ENCODE measurements around the gene LEF1. TPM values are rescaled to one million over a fixed set of nuclear protein-coding genes. Genes with fewer than 3 reads are reported as not detected.

The LEF1 gene
- total RNA-seq, 1 donor from 2014 or later: 4.3 TPM

DNA sequence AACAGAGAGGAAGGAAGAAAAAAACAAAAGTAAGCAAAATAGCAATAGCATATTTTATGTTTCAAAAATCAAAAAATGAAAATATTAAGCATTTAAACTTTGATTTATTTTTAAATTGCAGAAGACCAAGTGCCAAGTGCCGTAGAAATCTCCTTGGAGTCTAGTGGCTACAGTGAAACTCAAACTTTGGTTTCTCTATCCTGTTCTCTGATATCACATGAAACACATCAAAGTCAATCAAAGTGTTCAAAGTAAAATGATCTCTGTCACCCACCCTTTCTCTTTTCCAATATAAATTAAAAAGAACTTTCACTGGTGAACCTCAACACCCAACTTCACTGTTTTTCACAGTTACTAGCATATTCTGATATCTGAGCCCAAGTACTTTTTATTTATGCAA, 98.0 kb downstream of the LEF1 start:
- no peaks in the 10 kb centered on the region for H3K27me3 ChIP-seq (ENCODE audit: low read depth)
- H3K36me3 ChIP-seq: no peaks in the 10 kb centered on the region
- ATAC-seq (no peak), DNase-seq (no peak)
- H3K9me3 ChIP-seq: no peaks in the 10 kb centered on the region
- H3K4me1 ChIP-seq: no peaks in the 10 kb centered on the region
- no peak overlapping the region for H3K4me3 ChIP-seq
- TF ChIP-seq, protein P1, sequence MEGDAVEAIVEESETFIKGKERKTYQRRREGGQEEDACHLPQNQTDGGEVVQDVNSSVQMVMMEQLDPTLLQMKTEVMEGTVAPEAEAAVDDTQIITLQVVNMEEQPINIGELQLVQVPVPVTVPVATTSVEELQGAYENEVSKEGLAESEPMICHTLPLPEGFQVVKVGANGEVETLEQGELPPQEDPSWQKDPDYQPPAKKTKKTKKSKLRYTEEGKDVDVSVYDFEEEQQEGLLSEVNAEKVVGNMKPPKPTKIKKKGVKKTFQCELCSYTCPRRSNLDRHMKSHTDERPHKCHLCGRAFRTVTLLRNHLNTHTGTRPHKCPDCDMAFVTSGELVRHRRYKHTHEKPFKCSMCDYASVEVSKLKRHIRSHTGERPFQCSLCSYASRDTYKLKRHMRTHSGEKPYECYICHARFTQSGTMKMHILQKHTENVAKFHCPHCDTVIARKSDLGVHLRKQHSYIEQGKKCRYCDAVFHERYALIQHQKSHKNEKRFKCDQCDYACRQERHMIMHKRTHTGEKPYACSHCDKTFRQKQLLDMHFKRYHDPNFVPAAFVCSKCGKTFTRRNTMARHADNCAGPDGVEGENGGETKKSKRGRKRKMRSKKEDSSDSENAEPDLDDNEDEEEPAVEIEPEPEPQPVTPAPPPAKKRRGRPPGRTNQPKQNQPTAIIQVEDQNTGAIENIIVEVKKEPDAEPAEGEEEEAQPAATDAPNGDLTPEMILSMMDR (IDR thresholded peaks at IDR 0.05): no peak
- intact Hi-C loops (cut with DNase I): no loop called here
- H3K27ac ChIP-seq: no peak overlapping the region

DNA sequence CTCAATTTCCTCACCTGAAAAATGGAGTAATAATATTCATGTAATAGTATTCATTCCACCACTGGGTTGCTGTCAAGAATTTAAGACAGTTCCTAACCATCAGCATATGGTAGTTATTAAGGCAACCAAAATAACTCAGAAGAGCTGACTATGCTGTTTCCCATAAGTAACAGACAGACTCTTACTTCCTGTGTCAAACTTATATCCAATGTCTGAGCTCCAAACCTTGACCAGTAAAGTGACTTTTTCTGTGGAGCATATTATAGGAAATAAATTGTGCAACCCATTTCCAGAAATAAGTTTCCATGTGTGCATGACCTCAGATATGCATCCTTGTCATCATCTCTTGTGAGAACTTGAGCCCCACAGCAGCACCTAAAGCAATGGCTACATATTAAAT, 100.3 kb downstream of the LEF1 start:
- TF ChIP-seq, protein P1 (IDR thresholded peaks at IDR 0.05): no peak
- Histone ChIP-seq H3K4me3 (no peak overlapping the region), H3K9me3 (no peaks in the 10 kb centered on the region), H3K27ac (no peak overlapping the region), H3K36me3 (no peaks in the 10 kb centered on the region), H3K4me1 (no peaks in the 10 kb centered on the region), H3K27me3 (ENCODE audit: low read depth) (no peaks in the 10 kb centered on the region)
- ATAC-seq (no peak), DNase-seq (no peak)
- intact Hi-C loops (cut with DNase I): no loop called here

DNA sequence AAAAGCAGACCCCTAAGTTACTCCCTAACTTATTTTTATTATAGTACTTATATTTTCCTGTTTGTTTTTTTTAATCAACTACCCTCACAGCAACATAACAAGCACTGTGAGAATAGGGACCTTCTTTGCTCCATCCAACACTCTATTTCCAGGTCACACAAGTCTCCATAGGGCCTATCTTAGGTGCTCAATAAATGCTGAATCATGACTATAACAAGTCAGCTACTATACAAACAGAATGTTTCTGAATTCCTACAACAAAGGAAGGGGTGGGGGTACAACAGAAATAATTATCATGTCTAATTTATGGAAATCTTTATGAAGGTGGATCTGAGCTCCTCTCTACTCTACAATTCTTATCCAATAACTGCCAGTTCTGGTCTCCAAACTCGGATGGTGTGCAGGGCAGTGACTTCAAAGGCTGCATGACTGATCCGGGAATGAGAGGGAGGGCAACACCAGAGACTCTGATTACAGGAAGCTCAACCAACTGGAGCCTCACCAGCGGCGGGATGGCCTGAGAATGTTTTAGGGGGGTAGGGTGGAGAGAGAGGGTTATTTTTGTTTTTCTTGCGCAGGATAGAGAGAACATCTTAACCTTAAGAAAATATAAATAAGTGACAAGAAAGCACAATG, 107.9 kb downstream of the LEF1 start:
- ATAC-seq (no peak), DNase-seq (no peak)
- Histone ChIP-seq H3K27me3 (ENCODE audit: low read depth) (no peaks in the 10 kb centered on the region), H3K36me3 (no peaks in the 10 kb centered on the region), H3K4me3 (no peak overlapping the region), H3K4me1 (no peaks in the 10 kb centered on the region), H3K9me3 (no peaks in the 10 kb centered on the region), H3K27ac (no peak overlapping the region)
- intact Hi-C loops (cut with DNase I): no loop called here
- TF ChIP-seq, protein P1 (IDR thresholded peaks at IDR 0.05): no peak

DNA sequence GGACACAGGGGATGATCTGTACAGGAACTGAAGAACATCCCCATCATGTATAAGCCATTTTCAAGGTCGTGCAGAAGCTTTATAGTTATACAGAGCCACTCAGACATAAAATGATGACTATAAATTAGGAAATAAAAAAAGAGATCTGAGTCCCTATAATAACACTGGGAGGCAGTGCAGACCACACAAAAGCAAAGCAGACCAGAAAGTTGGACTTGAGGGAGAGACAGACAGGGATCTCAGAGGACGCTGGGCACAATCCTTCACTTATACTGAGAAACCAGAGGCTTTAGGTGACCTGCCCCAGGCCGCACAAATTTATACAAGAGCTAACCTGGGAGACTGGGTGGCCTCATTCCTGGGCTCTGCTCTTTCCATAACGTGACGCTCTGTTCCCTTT, 108.6 kb downstream of the LEF1 start:
- TF ChIP-seq, protein P1 (IDR thresholded peaks at IDR 0.05): peak; percentile 16
- peak in 1 of 2 donors; percentile 16 for ATAC-seq
- H3K27ac ChIP-seq: no peak overlapping the region
- intact Hi-C loops (cut with DNase I): no loop called here
- H3K36me3 ChIP-seq: no peaks in the 10 kb centered on the region
- H3K4me1 ChIP-seq: no peaks in the 10 kb centered on the region
- no peaks in the 10 kb centered on the region for H3K27me3 ChIP-seq (ENCODE audit: low read depth)
- no peak for DNase-seq
- H3K4me3 ChIP-seq: no peak overlapping the region
- no peaks in the 10 kb centered on the region for H3K9me3 ChIP-seq

DNA sequence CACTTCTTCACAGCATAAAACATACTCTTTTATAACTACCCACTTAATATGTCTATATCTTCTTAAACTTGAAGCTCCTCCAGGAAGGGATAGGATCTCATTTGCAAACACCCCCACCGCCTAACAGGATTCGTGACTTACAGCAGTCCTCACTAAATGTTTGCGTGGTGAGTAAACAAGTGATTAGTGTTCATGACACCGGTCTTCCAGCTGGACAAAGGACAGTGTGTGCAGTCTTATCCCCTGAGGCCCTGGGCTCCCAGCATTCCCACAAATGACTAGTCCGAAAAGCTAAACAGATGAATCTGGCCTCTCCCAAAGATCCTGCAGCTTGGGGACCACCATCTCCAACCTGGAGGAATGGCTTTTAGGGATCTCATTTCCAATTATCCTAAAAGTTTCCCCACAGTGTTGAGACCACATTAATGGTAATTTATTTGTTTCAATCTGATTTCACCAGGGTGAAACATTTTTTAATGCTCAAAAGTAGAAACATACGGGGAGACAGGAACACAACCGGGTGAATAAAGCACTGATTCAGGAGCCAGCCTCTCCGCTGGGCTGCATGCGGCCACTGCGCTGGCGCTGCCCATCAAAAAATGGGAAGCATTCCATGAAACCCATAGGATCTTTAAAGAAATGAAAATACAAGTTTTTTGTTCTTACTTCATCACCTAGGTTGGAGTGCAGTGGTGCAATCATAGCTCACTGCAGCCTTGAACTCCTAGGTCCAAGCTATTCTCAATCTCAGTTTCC, 109.9 kb downstream of the LEF1 start:
- ATAC-seq: no peak
- Histone ChIP-seq H3K27me3 (ENCODE audit: low read depth) (no peaks in the 10 kb centered on the region), H3K27ac (no peak overlapping the region), H3K4me3 (no peak overlapping the region), H3K4me1 (no peaks in the 10 kb centered on the region), H3K36me3 (no peaks in the 10 kb centered on the region), H3K9me3 (no peaks in the 10 kb centered on the region)
- intact Hi-C loops (cut with DNase I): no loop called here
- DNase-seq: no peak
- TF ChIP-seq, protein P1 (IDR thresholded peaks at IDR 0.05): no peak
